IMR-90 (cell line): ENCODE results near the gene RGS3. TPM values are rescaled to one million over a fixed set of nuclear protein-coding genes. Genes with fewer than 3 reads are reported as not detected.

Experiments used
- ATAC-seq: fragments of 200-7000 bp; cut with Tn5 transposase; 2 replicates; pipeline ENCODE4 v1.9.1; 2020; ENCODE audit warnings: low read depth, mild to moderate bottlenecking, moderate library complexity
- BruUV-seq: library from RNA; stranded (reverse); fragments of 400-500 nt; replicated peaks from 2 replicates; lab custom pipeline; 2021; lab: Mats Ljungman, UMichigan
- CTCF ChIA-PET: fragments of 300-600 bp; formaldehyde crosslinking; extraction: SDS; loops from one replicate; lab custom pipeline; 2021; ENCODE audit warnings: antibody characterized with exemption; lab: Yijun Ruan, JAX
- POLR2A ChIA-PET: fragments of 300-600 bp; sonication (Branson Sonifier 250); formaldehyde crosslinking; loops from one replicate; lab custom pipeline; 2022; ENCODE audit warnings: antibody characterized with exemption; ENCODE audit not compliant: unreplicated experiment; lab: Charles Lee
- DNase-seq: peaks from one replicate; pipeline ENCODE4 v3.0.0; 2013
- H2AFZ ChIP-seq: replicated peaks from 2 replicates; pipeline ENCODE3; 2013; ENCODE audit warnings: low read length, mild to moderate bottlenecking; ENCODE audit not compliant: poor library complexity
- H2AK5ac ChIP-seq: 2 replicates; pipeline ENCODE4 v1.6.1; 2013; ENCODE audit warnings: low read depth, low read length, inconsistent platforms
- H2AK9ac ChIP-seq: replicated peaks from 2 replicates; pipeline ENCODE3; 2013; ENCODE audit warnings: mild to moderate bottlenecking, low read depth, low read length, moderate library complexity; ENCODE audit not compliant: poor library complexity
- H2BK120ac ChIP-seq: 2 replicates; pipeline ENCODE4 v1.6.1; 2013; ENCODE audit warnings: low read depth, low read length, inconsistent platforms
- H2BK15ac ChIP-seq: 3 replicates; pipeline ENCODE4 v1.6.1; 2013; ENCODE audit warnings: low read depth, low read length, inconsistent platforms
- H2BK20ac ChIP-seq: 2 replicates; pipeline ENCODE4 v1.6.1; 2013; ENCODE audit warnings: low read depth, mild to moderate bottlenecking, inconsistent platforms, low read length, moderate library complexity
- H2BK5ac ChIP-seq: 2 replicates; pipeline ENCODE4 v1.6.1; 2013; ENCODE audit warnings: mild to moderate bottlenecking, low read depth, low read length, inconsistent platforms; ENCODE audit not compliant: poor library complexity, severe bottlenecking
- H3K14ac ChIP-seq: replicated peaks from 2 replicates; pipeline ENCODE4 v1.6.1; 2013; ENCODE audit warnings: low read depth, low read length, inconsistent platforms
- H3K18ac ChIP-seq: 2 replicates; pipeline ENCODE4 v1.6.1; 2013; ENCODE audit warnings: low read depth, low read length, control low read depth
- H3K23ac ChIP-seq: 2 replicates; pipeline ENCODE4 v1.6.1; 2013; ENCODE audit warnings: low read depth, low read length, inconsistent platforms
- H3K27ac ChIP-seq: 2 replicates; pipeline ENCODE4 v1.5.1; 2013; ENCODE audit warnings: mild to moderate bottlenecking, control low read depth, low read length; ENCODE audit not compliant: insufficient read depth
- H3K27me3 ChIP-seq: 2 replicates; pipeline ENCODE4 v1.6.1; 2013; ENCODE audit warnings: low read length; ENCODE audit not compliant: control insufficient read depth, insufficient read depth
- H3K36me3 ChIP-seq: 2 replicates; pipeline ENCODE4 v1.6.1; 2013; ENCODE audit warnings: low read length, mixed read lengths; ENCODE audit not compliant: control insufficient read depth, insufficient read depth
- H3K4ac ChIP-seq: 2 replicates; pipeline ENCODE4 v1.6.1; 2013; ENCODE audit warnings: low read depth, low read length, inconsistent platforms
- H3K4me1 ChIP-seq: 2 replicates; pipeline ENCODE4 v1.6.1; 2013; ENCODE audit warnings: low read length, mixed read lengths; ENCODE audit not compliant: control insufficient read depth, insufficient read depth
- H3K4me2 ChIP-seq: 2 replicates; pipeline ENCODE4 v1.6.1; 2013; ENCODE audit warnings: low read depth, mild to moderate bottlenecking, control low read depth, low read length, moderate library complexity
- H3K4me3 ChIP-seq: 2 replicates; pipeline ENCODE4 v1.5.1; 2013; ENCODE audit warnings: low read depth, mild to moderate bottlenecking, control low read depth, low read length, moderate library complexity; ENCODE audit not compliant: insufficient read depth
- H3K56ac ChIP-seq: 2 replicates; pipeline ENCODE4 v1.6.1; 2013; ENCODE audit warnings: low read length, inconsistent platforms; ENCODE audit not compliant: insufficient read depth; ENCODE audit errors: extremely low read depth
- H3K79me1 ChIP-seq, 2 experiments: 2 replicates each; pipeline ENCODE4 v1.6.1; 2013; ENCODE audit warnings: low read length in 2 of 2, inconsistent platforms in 1 of 2, low read depth in 1 of 2
- H3K9ac ChIP-seq: 2 replicates; pipeline ENCODE4 v1.6.1; 2013; ENCODE audit warnings: low read depth, low read length, control low read depth
- H3K9me1 ChIP-seq: 2 replicates; pipeline ENCODE4 v1.6.1; 2013; ENCODE audit warnings: low read length, inconsistent platforms; ENCODE audit not compliant: insufficient read depth
- H3K9me3 ChIP-seq: 2 replicates; pipeline ENCODE4 v1.6.1; 2013; ENCODE audit warnings: low read length; ENCODE audit not compliant: control insufficient read depth, insufficient read depth
- H4K20me1 ChIP-seq: 2 replicates; pipeline ENCODE4 v1.6.1; 2013; ENCODE audit warnings: low read length, inconsistent platforms; ENCODE audit not compliant: insufficient read depth
- H4K5ac ChIP-seq: 2 replicates; pipeline ENCODE4 v1.6.1; 2013; ENCODE audit warnings: mild to moderate bottlenecking, low read depth, low read length, control low read depth
- H4K8ac ChIP-seq, 2 experiments: 2 replicates each; pipeline ENCODE4 v1.6.1; 2013; ENCODE audit warnings: low read depth in 2 of 2, low read length in 2 of 2, control low read depth in 1 of 2, inconsistent platforms in 1 of 2
- H4K91ac ChIP-seq: 2 replicates; pipeline ENCODE4 v1.6.1; 2013; ENCODE audit warnings: low read depth, low read length, inconsistent platforms; ENCODE audit not compliant: insufficient read depth
- FOS ChIP-seq: fragments of 150-350 bp; IDR thresholded peaks from 2 replicates; pipeline ENCODE4 v1.6.1; 2016; ENCODE audit warnings: low read depth, low read length
- POLR2A ChIP-seq: IDR thresholded peaks from 2 replicates; pipeline ENCODE4 v1.6.1; 2012; ENCODE audit warnings: mild to moderate bottlenecking, low read depth, low read length
- SMC3 ChIP-seq: fragments of 150-350 bp; IDR thresholded peaks from 2 replicates; pipeline ENCODE4 v1.6.1; 2016; ENCODE audit warnings: low read depth, mild to moderate bottlenecking, antibody characterized with exemption, low read length, moderate library complexity
- WGBS, 2 experiments: methylation state at CpG; one replicate each; pipeline versions ENCODE4 v1.1.5 to v1.1.7; 2013; ENCODE audit warnings: missing lambda C conversion rate in 2 of 2; ENCODE audit not compliant: insufficient read length in 1 of 2; ENCODE audit errors: extremely low coverage in 2 of 2; 5-methylcytosine and 5-hydroxymethylcytosine counted together
- dilution Hi-C: fragments of 300-500 bp; cut with HindIII; formaldehyde crosslinking; loops from one replicate; pipeline ENCODE4 v1.14.3; 2018; ENCODE audit warnings: low sequenced_read_pairs; ENCODE audit not compliant: unreplicated experiment
- in situ Hi-C: fragments of 300-500 bp; cut with MboI; formaldehyde crosslinking; loops from 3 replicates; pipeline ENCODE4 v1.14.3; 2019; ENCODE audit warnings: low sequenced_read_pairs, inconsistent platforms, mixed read lengths
- intact Hi-C: fragments of 100-400 bp; cut with micrococcal nuclease; formaldehyde crosslinking; loops from 2 replicates; pipeline ENCODE4 v1.10.0; 2022
- polyA plus RNA-seq, 3 experiments: library from polyadenylated mRNA; depleted of rRNA; stranded (reverse); fragments of >200 nt; gene quantifications; 2 replicates each; pipeline ENCODE4 v1.2.3, GENCODE V29; 2012; ENCODE audit warnings: low replicate concordance in 1 of 3
- total RNA-seq: library from RNA; depleted of rRNA; stranded (reverse); fragments of >200 nt; gene quantifications from 2 replicates; pipeline ENCODE4 v1.2.3, GENCODE V29; 2012

Gene RGS3
- total and polyA plus RNA-seq, 2 of the 4 experiments (the other 2 are of a cell fraction): 51.8 to 65.6 TPM

GRCh38 chr9:113630386-113631136, 167.0 kb downstream of the RGS3 start:
- peaks cover 35% of the 10 kb centered on the region for H3K4me1 ChIP-seq
- H2BK15ac ChIP-seq: no peak overlapping the region
- no peak overlapping the region for H2BK5ac ChIP-seq
- H3K27me3 ChIP-seq: no peaks in the 10 kb centered on the region
- H3K23ac ChIP-seq: no peak overlapping the region
- no peak overlapping the region for H3K9ac ChIP-seq
- no peak overlapping the region for H2BK20ac ChIP-seq
- DNase-seq: peak; percentile 35
- no peak overlapping the region for H3K4me3 ChIP-seq
- H4K8ac ChIP-seq: no peak overlapping the region
- ATAC-seq: no peak
- no peaks in the 10 kb centered on the region for H3K9me3 ChIP-seq
- no peak overlapping the region for H3K27ac ChIP-seq
- BruUV-seq: no TSS peak
- 0 out of 4 replicates have a peak, but pooled peaks cover 0 to 2% of the 10 kb centered on the region in 2 experiments for H3K79me1 ChIP-seq
- no peak overlapping the region for H2AK5ac ChIP-seq
- H3K4me2 ChIP-seq: no peak overlapping the region
- peaks cover 22% of the 10 kb centered on the region for H3K9me1 ChIP-seq
- intact Hi-C loops (no loop called here), in situ Hi-C loops (no loop called here), dilution Hi-C loops (no loop called here)
- no peaks in the 10 kb centered on the region for H4K20me1 ChIP-seq
- no peaks in the 10 kb centered on the region for H3K36me3 ChIP-seq
- no peak overlapping the region for H4K5ac ChIP-seq
- WGBS, 2 experiments: no CpG with 5 or more reads among the region's 11 CpGs
- no peak overlapping the region for H3K56ac ChIP-seq
- H3K18ac ChIP-seq: no peak overlapping the region
- no peak overlapping the region for H2BK120ac ChIP-seq
- ChIA-PET CTCF (no interaction called here), POLR2A (no interaction called here)
- H4K91ac ChIP-seq: no peak overlapping the region
- H2AFZ ChIP-seq: no peak overlapping the region
- no peak overlapping the region for H2AK9ac ChIP-seq
- TF ChIP-seq SMC3 (no peak), FOS (no peak), POLR2A (no peak)
- H3K14ac ChIP-seq: no peak overlapping the region
- H3K4ac ChIP-seq: no peak overlapping the region
